DMS 273 treated with DMSO at 0.1 percent for 48 hours (cell line): Measurements from ENCODE around the gene PLPP1.

Experiments used
- DNase-seq: peaks from one replicate; lab custom pipeline; 2025; lab: John Stamatoyannopoulos, UW

The PLPP1 gene

DNA sequence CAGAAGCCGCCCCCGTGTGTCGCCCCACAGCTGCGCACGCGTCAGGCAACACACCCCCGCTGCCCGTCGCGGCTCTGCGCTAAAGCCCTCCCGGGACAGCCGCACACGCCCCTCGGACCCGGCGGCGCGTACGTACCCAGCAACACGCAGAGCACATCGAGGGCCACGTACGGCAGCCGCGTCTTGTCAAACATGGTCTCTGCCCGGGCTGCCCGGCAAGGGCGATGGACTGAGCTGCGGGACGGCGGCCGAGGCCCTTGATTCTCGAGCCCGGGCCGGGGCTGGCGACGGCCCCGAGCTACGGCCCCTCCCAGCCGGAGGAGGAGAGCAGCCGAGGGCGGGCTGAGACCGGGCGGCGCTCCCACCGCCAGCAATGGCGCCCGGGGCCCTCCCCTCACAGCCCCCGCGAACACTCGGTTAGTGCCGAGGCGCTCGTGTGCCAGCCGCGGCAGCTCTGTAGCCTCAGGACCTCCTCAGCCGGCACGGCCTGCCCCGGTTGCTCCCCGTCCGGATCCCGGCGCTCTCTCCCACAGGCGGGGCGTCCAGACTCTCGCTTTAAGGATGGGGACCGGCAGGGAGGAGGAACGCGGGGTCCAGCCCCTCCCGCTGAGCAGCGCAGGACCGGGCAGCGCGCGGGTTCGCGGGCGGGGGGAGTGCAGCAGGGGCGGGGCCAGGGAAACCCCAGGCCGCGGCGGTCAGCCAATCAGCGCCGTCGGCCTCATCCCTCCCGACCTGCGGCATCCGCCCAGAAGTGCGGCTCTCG lies at the start of gene PLPP1:
Gene PLPP1 (minus strand): TSS at position 529 of the 763 bp plus-strand sequence. CDS start 335 bp downstream, at position 194.
- peak; percentile 78 for DNase-seq

DNA sequence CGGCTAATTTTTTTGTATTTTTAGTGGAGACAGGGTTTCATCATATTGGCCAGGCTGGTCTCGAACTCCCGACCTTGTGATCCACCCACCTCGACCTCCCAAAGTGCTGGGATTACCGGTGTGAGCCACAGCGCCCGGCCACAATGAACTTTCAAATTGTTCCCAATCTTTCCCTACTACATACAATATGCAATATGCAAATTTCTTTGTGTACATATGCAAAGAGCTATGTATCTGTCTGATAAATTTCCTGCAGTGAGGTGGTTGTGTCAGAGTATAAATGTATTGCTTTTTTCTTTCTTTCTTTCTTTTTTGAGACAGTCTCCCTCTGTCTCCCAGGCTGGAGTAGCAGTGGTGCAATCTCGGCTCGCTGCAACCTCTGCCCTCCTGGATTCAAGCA lies 48.8 kb upstream of the PLPP1 start:
- no peak for DNase-seq

DNA sequence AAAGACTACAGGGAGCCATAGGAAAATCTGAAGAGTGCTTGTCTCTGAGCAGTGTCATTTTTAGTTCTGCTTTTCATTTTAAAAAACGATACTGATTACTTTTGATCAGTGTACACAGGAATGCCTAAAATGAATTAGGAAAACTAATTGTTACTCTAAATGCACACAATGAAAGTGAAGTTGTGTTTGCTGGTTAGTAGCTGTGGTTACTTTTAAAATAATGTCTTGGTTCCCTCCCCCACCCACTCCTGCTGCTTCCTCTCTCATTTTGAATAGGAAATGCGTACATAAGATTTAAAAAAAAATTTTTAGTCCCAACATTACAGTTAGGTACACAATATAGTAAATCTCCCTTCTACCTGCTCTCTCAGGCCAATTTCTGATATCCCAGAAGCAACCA lies 47.5 kb upstream of the PLPP1 start:
- no peak for DNase-seq

DNA sequence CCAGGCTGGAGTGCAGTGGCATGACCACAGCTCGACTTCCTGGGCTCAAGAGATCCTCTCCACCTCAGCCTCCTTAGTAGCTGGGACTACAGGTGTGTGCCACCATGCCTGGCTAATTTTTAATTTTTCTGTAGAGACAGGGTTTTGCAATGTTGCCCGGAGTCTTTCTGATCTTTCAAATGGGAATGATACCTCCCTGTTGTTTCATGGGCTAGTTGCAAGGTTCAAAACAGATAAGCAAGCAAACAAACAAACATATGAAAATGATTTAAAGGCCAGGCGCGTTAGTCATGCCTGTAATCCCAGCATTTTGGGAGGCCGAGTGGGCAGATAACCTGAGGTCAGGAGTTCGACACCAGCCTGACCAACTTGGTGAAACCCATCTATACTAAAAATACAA lies 45.3 kb upstream of the PLPP1 start:
- DNase-seq: no peak

DNA sequence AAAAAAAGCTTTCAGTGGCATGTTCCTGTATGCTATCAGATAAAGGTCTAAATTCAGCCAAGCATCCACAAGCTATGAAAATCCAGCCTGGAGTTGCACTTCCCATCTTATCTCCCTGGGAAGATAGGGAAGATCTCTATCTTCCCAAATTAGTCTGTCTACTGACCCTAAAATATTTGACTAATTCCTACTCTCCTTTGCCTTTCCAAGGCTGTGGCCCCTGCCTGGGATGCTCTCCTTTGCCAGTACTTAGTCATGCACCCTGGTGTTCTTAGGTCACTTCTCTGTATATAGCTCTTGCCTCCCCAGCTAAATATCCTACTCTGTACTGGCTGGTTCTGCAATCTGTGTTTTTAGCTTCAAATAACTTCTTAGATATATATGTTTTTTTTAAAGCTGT lies 44.0 kb upstream of the PLPP1 start:
- no peak for DNase-seq

DNA sequence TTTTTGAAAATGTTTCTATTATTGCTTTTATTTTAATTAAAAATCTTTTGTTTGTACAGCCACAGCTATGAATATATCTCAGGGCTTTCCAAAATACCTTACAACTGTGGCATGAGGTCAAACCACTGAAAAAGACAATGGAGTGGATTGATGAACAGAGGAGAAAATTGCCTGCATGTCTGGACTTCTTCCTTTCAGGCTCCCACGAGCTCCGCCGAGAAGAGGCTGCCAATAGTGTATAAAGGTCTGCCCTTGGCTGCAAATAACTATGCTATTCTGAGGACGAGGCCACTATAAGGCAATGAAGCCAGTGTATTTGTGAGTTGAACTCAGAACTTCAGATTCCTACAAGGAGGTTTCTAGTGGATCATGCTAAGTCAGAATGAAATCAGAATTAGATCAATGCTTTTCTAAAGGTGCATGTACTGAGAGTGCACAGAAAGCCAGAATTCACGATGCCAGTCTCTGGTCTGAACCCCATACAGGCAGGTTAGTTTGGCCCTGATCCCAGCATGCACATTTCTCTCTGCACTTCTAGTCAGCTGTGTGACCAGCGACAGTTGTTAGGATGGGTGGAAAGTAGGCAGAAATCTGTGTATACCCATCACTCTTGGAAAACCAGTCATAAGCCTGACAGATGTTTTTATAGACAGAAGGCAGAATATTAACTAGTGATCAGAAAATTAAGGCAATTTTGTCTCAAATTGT lies 42.7 kb upstream of the PLPP1 start:
- DNase-seq: no peak

DNA sequence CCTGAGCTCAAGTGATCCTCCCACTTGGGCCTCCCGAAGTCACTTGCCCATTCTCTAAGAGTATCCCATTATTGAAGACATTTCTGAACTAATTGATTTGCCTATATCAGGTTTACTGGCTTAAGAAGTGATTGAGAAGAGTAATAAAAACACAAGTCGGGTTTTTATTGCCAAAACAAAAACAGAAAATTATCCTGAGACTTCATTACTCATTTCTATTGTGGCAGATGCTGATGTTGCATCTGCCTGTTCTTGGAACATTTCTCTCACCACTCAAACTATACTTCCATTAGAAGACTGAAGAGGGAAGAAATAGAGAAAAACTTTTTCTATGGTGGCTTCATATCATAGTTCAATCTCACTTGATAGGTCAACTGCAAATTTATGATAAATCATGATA lies 41.9 kb upstream of the PLPP1 start:
- DNase-seq: no peak

DNA sequence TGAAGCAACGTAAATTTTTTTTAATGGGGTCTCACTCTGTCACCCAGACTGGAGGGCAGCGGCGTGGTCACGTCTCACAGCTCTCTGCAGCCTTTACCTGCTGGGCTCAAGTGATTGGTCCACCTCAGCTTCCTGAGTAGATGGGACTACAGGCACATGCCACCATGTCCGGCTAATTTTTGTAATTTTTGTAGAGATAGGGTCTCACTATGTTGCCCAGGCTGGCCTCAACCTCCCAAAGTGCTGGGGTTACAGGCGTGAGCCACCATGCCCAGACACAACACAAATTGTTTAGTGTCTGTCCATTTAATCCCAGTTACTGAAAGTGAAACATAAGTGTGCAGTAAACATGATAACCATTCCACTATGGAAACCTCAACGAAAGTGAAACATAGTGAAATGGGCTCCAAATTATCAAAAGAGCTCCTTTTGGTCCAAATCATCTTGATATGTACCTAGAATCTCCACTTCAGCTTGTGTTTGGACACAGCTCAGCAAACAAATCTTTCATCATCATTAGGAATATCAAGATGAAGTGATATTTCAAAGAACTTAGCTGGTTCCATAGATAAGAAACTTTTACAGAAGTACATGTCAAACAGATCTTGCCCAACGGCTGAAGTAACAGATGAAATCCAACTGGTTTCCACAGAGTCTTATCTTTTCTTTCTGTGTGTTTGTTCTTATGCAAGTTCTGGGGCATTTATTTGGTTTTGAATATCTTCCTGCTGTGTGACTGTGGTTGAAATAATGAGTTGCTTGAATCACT lies 41.2 kb upstream of the PLPP1 start:
- no peak for DNase-seq

DNA sequence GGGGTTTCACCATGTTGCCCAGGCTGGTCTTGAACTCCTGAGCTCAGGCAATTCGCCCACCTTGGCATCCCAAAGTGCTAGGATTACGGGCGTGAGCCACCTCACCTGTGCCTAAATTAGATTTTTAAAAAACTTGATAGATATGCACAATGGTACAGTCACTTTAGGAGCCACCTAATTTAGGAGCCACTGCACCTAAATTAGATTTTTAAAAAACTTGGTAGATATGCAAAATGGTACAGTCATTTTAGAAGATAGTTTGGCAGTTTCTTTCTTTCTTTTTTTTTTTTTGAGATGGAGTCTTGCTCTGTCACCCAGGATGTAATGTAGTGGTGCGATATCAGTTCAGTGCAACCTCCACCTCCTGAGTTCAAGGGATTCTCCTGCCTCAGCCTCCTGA lies 37.8 kb upstream of the PLPP1 start:
- DNase-seq: no peak

DNA sequence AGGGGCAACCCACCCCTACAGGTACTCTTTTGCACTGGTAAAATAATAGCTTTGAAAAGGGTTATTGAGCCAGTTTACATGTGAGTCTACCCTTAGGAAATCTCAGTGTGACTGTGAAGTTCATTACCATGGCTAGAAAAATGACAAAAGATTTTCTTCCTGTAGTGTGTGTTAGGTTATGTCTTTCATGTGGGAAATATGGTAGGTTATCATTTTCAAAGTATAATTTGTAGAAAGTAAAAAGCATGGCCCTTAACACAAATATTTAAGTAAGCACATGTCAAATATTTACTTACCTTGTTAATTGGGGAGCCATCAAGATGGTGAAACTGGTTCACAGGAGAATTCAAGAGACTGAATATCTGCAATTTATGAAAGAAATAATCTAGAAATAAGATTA lies 37.3 kb upstream of the PLPP1 start:
- DNase-seq: no peak

DNA sequence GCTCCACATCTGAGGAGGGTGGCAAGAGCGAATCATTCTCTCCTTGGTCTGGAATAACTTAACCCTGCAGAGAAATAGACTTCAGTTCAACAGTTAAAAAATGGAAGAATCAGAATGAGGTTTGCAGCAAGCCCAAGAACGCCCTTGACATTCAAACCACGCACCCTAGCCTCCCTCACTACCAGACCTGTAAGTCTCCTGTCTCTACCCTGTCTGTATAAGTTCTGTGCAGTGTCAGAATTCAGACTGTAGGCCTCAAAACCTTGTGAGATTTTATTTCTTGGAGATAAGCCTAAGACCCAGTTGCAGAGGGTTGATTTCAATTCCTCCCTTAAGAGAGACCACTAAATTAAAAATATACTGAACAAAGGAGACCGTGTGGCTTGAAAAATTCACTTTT lies 35.8 kb upstream of the PLPP1 start:
- no peak for DNase-seq

DNA sequence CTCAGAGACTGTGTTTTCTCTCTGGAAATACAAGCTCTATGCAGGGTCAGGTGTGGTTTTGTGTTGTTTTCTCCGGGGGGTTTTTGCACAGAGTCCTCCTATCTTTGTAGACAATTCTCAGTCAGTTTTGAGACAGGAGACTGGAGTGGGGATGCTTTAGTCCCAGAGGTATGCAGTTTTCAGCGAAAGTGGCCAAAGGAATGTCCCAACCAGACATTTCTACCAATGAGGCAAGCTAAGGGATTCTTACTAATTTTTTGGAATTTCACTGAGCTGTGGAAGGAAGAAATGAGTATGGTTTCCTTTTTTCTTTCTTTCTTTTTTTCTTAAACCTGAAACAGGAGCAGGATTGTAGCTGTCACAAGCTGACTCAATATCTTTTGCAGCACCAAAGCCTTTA lies 35.3 kb upstream of the PLPP1 start:
- DNase-seq: no peak

DNA sequence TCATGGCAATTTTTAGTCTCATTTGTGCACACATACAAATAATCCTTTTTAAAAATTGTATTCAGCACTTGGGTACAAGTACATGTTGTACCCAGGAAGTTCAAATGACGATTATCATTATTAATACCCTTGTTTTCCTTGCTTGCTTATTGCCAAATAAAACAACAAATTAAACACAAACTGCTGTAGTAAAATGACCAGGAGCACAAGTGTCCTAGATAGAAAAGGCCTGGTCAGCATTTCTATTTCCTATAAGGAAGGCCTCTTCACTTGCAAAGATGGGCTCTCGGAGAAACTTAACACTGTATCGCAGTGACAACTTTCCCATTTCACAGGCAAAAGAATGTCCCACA lies 34.7 kb upstream of the PLPP1 start:
- DNase-seq: no peak

DNA sequence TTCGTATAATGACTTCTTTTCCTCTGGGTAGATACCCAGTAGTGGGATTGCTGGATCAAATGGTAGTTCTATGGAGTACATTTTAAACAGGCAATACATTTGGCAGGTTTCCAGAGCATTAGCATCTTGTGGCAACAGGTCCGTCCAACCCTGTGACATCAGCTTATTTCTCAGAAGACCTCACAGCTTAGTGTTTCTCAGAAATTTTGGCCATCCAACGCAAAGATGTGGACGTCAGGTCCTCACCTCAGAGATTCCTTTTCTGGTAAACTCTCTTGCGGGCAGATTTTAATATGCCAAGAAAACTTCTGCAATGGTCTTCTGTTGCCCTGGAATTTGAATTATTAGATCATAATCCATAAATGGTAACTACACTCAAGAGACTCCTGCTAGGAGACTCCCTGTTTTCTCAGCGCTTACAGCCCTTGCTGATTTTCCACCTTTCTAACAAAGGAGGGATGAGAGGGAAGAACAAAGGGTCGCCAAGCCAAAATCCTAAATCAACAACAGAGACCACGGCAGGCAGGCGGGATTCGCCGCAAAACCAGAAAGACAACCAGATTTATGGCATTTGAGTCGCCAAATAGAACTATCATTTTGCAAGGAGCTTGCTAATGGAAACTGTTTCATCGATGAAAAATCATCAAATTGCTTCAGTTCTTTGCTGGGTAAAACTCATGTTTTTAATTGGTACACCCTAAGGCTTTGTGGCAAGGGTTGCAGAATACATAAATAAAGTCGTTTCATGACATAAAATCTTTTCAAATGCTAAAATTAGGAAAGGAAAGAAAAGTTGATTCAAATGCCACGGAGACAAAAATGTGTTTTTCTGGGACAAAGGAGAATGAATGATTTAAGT lies 34.1 kb upstream of the PLPP1 start:
- DNase-seq: no peak

DNA sequence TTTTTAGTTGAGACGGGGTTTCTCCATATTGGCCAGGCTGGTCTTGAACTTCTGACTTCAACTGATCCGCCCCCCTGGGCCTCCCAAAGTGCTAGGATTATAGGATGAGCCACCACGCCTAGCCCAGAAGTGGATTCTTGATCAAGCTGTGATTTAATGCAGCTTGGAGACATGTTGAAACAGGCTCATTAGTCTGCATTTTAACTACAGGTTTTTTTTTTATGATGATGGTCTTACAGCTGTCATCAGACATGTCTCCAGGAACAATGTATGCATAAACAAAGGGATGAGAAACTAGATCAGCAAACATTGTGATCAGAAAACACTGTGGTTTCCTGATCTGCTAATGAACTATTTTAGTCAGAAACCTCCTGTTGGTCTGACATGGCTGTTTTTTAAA lies 30.0 kb upstream of the PLPP1 start:
- DNase-seq: no peak

DNA sequence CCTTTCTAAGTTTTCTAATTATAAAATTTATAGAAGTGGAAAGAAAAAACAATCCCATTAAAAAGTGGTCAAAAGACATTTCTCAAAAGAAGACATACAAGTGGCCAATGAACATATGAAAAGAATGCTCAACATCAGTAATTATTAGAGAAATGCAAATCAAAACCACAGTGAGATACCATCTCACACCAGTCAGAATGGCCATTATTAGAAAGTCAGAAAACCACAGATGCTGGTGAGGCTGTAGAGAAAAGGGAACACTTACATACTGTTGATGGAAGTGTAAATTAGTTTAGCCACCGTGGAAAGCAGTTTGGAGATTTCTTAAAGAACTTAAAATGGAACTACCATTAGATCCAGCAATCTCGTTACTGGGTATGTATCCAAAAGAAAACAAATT lies 23.7 kb upstream of the PLPP1 start:
- DNase-seq: no peak

DNA sequence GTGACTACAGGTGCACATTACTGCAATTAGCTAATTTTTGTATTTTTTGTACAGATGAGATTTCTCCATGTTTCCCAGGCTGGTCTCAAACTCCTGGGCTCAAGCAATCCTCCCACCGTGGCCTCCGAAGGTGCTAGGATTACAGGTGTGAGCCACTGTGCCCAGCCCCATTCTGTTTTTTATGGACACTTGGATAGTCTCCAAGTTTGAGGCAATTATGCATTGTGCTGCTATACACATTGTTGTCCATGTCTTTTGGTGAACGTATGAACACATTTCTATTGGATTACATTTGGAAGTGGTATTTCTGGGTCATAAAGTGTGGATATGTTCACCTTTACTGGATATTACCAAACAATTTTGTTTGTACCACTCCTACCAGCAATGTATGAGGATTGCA lies 22.4 kb upstream of the PLPP1 start:
- DNase-seq: no peak

DNA sequence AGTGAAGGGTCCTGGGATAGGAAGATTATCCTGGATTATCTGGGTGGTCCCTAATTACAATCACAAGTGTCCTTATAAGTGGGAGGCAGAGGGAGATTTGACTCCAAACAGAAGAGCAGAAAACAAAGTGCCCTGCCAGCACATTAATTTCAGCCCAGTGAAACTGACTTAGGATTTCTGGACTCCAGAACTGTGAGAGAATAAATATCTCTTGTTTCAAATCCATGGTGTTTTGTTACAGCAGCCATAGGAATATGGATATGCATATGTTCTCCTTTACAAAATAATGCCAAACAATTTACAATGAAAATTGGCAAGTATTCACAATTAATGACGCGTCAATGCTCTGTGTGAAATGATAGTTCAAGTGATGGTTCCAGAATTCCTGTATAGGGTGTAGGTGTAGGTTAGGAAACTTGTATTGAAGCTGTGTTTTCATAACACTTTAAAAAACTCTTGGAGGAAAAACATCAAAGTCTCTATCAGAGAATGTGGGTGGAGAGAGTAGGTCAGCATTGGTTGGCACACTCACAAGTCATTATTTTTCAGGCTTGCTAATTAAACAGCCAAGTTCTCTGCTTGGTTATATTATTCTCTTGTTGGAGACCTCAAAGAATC lies 19.9 kb upstream of the PLPP1 start:
- no peak for DNase-seq

DNA sequence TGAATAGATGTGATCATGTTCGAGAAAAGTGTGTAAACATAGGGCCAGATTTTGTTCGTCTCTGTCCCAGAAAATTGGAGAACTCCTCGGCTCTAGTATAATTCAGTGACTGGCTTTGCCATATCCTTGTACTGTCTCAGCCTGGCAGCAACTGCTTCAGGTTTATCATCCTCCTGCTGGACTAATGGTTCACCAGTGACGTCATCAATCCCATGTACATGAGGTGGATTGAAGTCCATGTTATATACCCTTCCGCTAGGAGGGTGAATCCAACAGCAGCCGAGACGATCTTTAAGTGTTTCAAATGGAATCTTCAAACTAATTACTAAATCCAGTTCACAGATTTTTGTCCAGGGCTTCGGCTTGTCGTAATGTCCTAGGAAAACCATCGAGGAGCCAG lies 17.1 kb upstream of the PLPP1 start:
- no peak for DNase-seq

DNA sequence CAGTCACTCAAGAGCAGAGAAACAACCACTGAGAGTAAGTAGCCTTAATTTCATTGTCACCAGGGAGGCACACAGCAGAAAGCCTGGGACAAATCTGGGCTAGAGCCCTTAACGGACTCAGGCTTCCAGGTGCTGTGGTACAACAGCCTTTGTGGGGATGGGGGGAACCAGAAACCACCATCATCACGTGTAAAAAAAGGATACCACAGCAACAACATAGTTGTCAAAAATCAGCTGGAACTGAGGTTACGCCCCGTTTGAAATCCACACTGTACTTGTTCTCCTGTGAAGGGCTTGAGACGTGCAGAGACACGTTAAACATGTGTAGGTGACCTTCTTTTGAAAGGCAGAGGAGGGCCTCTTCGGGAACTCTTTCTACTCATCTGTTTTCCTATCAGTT lies 16.6 kb upstream of the PLPP1 start:
- no peak for DNase-seq

DNA sequence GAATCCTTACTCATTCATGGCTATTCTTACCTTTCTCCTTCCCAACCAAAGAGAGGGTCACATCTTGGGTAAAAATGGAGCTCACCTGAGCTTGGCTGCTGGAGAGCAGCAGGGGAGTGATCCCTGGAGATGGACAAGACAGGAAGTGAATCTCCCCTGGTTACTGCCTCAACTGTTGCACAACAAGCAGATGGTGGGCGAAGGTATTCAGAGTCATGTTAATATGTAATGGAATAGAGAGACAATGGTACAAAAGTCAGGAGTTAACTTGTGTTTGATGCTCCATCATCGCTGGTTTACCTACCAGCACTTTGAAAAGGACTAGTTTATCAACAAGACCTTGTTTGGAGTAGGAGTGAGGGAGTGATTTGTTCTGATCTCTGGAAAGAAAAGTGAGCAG lies 13.0 kb upstream of the PLPP1 start:
- no peak for DNase-seq

DNA sequence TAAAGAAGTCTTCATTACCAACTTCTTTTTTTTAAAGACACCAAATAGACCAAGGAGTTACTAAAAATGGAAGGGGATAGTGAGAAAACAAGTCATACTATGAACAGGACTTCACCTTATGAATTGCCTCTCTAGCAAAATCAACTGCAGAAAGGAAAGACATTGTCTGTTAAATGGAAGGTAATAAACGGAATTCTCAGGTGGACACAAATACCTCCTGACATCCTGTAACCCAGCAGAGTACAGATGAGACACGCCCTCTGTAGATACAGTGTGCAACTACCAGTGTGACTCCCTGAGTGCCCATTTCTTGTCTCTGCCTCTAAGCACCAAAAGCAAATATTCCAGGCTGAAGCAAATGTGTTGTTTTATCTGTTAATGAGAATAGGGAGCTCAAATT lies 12.2 kb upstream of the PLPP1 start:
- no peak for DNase-seq
